T-helper 1 cell treated with Interleukin-12 subunit alpha and Interleukin-12 subunit beta and Interleukin-4 antibody, amounts not matched to agents 30 ng/mL and 1 ng/mL, for 36 hours (primary cell): ENCODE measurements around the gene UBR3. TPM values are rescaled to one million over a fixed set of nuclear protein-coding genes. Genes with fewer than 3 reads are reported as not detected.
"Not testable (repeated sequence)": the region's sequence is repeated elsewhere in the genome, so short reads cannot be mapped to it uniquely, and the experiment has no call there.

Source experiments
- intact Hi-C: fragments of 100-400 bp; cut with micrococcal nuclease; formaldehyde crosslinking; loops from one replicate; pipeline ENCODE4 v1.15.1; 2024
- total RNA-seq: library from RNA; stranded (reverse); gene quantifications from 2 replicates; pipeline ENCODE4 v1.2.3, GENCODE V29; 2022

Gene UBR3
- total RNA-seq, 1 donor from 2014 or later, result 27.1 TPM

GRCh38 chr2:169925968-169926367 lies 98.7 kb downstream of the UBR3 start:
- intact Hi-C loops, result no loop called here

GRCh38 chr2:169928463-169928864 lies 101.2 kb downstream of the UBR3 start:
- intact Hi-C loops, result loop anchor here (1.0 to 2.0 kb wide), 7 partner anchors 104 to 818 kb away; partner anchors contain the start of genes CFAP210, FASTKD1, METTL5 and PHOSPHO2

- intact Hi-C loops, result loop anchor here (5.0 to 10.0 kb wide), 3 partner anchors 292 to 879 kb away; no protein-coding TSS in a partner anchor
Measured at GRCh38 chr2:169933124-169933711, 106.0 kb downstream of the UBR3 start.

GRCh38 chr2:169936652-169937051 lies 109.4 kb downstream of the UBR3 start:
- intact Hi-C loops, result loop anchor here (10.0 kb wide), 2 partner anchors 288 to 428 kb away; no protein-coding TSS in a partner anchor

GRCh38 chr2:169945515-169945914 lies 118.3 kb downstream of the UBR3 start:
- intact Hi-C loops, result no loop called here

GRCh38 chr2:169946092-169946491 lies 118.8 kb downstream of the UBR3 start:
- intact Hi-C loops, result no loop called here

- intact Hi-C loops, result no loop called here
Measured at GRCh38 chr2:169946546-169946945, 119.3 kb downstream of the UBR3 start.

GRCh38 chr2:169955940-169956339 lies 128.7 kb downstream of the UBR3 start:
- intact Hi-C loops, result no loop called here

GRCh38 chr2:169957219-169957618 lies 130.0 kb downstream of the UBR3 start:
- intact Hi-C loops, result not testable (repeated sequence)

- intact Hi-C loops, result no loop called here
Measured at GRCh38 chr2:169961911-169962310, 134.7 kb downstream of the UBR3 start.

GRCh38 chr2:169963786-169964185 lies 136.5 kb downstream of the UBR3 start:
- intact Hi-C loops, result no loop called here

GRCh38 chr2:169964740-169965139 lies 137.5 kb downstream of the UBR3 start:
- intact Hi-C loops, result no loop called here

GRCh38 chr2:169965495-169965894 lies 138.2 kb downstream of the UBR3 start:
- intact Hi-C loops, result no loop called here

- intact Hi-C loops, result no loop called here
Measured at GRCh38 chr2:169966454-169966853, 139.2 kb downstream of the UBR3 start.

GRCh38 chr2:169968743-169969142 lies 141.5 kb downstream of the UBR3 start:
- intact Hi-C loops, result no loop called here

GRCh38 chr2:169975221-169975620 lies 148.0 kb downstream of the UBR3 start:
- intact Hi-C loops, result no loop called here

- intact Hi-C loops, result no loop called here
Measured at GRCh38 chr2:169976335-169976851, 149.1 kb downstream of the UBR3 start.

GRCh38 chr2:169977530-169977929 lies 150.3 kb downstream of the UBR3 start:
- intact Hi-C loops, result no loop called here

GRCh38 chr2:169978402-169979017 lies 151.3 kb downstream of the UBR3 start:
- intact Hi-C loops, result no loop called here

- intact Hi-C loops, result no loop called here
Measured at GRCh38 chr2:169979025-169979424, 151.8 kb downstream of the UBR3 start.

GRCh38 chr2:169980001-169980400 lies 152.7 kb downstream of the UBR3 start:
- intact Hi-C loops, result no loop called here

GRCh38 chr2:169980643-169981042 lies 153.4 kb downstream of the UBR3 start:
- intact Hi-C loops, result no loop called here

- intact Hi-C loops, result no loop called here
Measured at GRCh38 chr2:169982929-169983328, 155.7 kb downstream of the UBR3 start.
